ENCODE data around the gene PDE4C. TPM values are rescaled to one million over a fixed set of nuclear protein-coding genes. Genes with fewer than 3 reads are reported as not detected.

PDE4C gene
- not detected for polyA plus RNA-seq (ENCODE audit: low read depth in 6 of 6)

DNA sequence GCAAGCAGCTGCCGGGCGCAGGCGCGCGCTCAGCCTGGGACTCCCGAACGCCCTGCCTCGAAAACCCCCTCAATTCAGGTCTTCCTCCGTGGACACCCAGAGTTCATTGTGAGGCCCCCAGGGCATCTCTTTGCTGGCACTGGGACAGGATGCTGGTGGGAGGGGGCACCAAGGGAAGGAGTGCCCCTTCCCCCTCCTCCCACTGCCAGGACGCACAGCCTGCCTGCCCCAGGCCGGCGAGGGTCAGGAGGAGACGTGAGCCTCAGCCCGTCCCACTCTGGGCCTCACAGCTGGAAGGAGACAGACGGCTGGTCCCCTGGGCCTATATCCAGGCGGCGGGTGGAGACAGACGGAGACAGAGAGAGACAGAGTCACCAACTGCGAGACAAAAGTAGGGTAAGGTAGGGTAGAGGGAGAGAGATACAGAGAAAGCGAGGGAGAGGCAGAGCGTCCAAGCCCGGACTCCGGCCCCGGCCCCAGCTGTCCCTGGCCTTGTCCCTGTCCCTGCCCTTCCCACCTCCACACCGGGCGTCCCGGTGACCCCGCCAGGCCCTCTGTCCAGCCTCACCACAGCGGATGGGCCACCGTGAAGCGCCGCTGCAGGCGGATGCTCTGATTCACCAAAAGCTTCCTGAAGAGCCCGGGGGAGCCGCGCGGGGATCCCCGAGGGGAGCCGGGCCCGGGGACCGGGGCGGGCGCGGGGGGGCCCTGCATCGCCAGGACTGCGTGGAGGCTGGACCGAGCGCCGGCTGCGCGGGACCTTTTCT is at the start of gene PDE4C:
TSS of gene PDE4C (minus strand) at position 737 of the 767 bp plus-strand sequence. CDS start at position 714, 23 bp downstream.
- peaks cover 21 to 42% (median 32%) of the 10 kb centered on the region in 3 donors for H3K4me1 Mint-ChIP-seq
- peaks cover 0 to 4% (median 0%) of the 10 kb centered on the region in 7 donors for H3K9me3 Mint-ChIP-seq
- DNase-seq (no peak), ATAC-seq (ENCODE audit: low read depth in 2 of 2) (no peak)
- H3K27me3 Mint-ChIP-seq = peaks cover 48 to 84% (median 82%) of the 10 kb centered on the region in 3 donors
- H3K4me3 Mint-ChIP-seq = peak within 1 kb of the TSS in 7 of 8 donors; percentile 61 to 90 (median 87)
- peaks cover 0 to 3% of the 10 kb centered on the region in 2 donors for H3K36me3 Mint-ChIP-seq
- H3K27ac Mint-ChIP-seq = peak within 1 kb of the TSS in 1 of 6 donors; percentile 41

DNA sequence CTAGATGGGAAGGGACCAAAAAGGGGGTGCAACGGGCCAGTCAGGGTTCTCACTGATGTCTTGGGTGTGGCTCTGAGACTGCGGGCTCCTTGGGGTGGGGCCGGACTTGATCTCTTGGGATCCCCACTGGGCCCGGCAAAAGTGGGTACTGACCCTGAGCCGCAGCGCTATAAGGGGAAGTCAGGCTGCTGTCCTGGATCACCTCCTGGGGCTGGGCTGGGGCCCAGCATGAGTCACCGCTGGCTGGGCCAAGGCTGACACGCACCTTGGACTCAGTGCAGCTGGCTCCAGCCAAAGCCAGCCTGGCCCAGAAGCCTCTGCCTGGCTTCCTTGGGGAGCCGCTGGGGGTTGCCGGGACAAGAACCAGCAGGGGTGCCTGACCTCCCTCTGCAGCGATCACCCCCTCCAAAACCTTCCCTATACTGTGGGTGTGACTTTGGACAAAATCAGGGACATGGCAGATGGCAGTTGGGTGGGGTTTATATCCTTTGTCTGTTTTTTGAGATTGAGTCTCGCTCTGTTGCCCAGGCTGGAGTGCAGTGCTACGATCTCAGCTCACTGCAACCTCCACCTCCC is 48.6 kb upstream of the PDE4C start:
- Mint-ChIP-seq H3K27me3 (peaks cover 0 to 12% (median 7%) of the 10 kb centered on the region in 3 donors), H3K4me1 (peaks cover 40 to 67% (median 64%) of the 10 kb centered on the region in 3 donors), H3K4me3 (peak overlapping the region in 6 of 8 donors; percentile 15 to 99 (median 48)), H3K36me3 (peaks cover 8 to 14% of the 10 kb centered on the region in 2 donors), H3K27ac (peak overlapping the region; percentile 38 to 100 (median 96)), H3K9me3 (peaks cover 0 to 2% (median 0%) of the 10 kb centered on the region in 7 donors)
- DNase-seq (peak; percentile 62), ATAC-seq (ENCODE audit: low read depth in 2 of 2) (peak; percentile 2)

DNA sequence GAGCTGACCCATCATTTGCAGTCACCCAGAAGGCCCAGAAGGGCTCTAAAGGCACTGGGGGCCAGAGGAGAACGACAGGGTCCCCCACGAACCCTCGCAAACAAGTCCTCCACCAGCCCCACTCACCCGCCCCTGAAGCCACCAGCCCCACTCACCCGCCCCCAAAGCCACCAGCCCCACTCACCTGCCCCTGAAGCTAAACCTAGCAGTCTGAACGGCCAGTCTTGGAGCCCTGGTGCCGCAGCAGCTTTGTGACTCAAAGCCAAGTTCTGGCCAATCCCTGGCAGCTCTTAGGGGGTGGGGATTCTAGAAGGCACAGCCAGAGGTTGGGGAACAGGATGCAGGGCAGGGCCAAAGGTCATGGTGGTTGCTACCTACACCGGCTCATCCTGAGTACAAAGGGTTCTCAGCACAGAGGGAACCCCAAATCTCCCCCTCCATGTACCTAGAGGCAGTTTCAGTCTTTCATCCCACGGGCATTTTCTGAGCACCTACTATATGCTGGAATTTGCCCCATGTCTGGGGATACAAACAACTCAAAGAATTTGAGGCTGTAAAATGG is 48.1 kb upstream of the PDE4C start, which contains the start of gene IQCN:
TSS of gene IQCN (minus strand) at position 234 of the 562 bp plus-strand sequence. CDS start 4,974 bp downstream, outside the sequence.
- Mint-ChIP-seq H3K9me3 (no peaks in the 10 kb centered on the region), H3K4me1 (peaks cover 34 to 63% (median 58%) of the 10 kb centered on the region in 3 donors), H3K36me3 (peaks cover 2 to 8% of the 10 kb centered on the region in 2 donors), H3K27ac (peak within 1 kb of the TSS; percentile 38 to 100 (median 96)), H3K4me3 (peak within 1 kb of the TSS; percentile 15 to 99 (median 60)), H3K27me3 (peaks cover 0 to 6% (median 1%) of the 10 kb centered on the region in 3 donors)
- DNase-seq (peak; percentile 59), ATAC-seq (ENCODE audit: low read depth in 2 of 2) (peak; percentile 2 to 3)

DNA sequence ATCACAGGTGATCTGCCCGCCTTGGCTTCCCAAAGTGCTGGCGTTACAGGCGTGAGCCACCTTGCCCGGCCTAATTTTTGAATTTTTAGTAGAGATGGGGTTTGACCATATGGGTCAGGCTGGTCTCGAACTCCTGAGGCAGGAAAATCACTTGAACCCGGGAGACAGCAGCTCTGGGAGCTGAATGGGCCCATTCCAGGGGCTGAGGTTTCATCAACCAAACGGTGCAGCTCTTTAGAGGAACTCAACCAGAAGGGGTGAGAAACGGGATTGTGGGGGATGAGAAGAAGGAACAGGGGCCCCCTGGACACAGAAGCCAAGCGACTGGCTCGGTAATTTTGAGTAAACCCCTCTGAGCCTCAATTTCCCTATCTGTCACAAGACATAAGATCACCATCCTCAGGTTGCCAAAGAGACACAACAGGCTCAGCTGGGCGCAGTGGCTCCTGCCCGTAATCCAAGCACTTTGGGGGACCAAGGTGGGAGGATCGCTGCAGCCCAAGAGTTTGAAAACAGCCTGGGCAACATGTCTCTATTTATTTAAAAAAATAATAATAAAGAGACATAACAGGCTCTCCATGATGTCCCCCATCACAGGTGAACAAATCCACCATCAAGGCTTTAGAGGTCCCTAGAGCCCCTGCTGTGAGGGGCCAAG is 47.5 kb upstream of the PDE4C start:
- DNase-seq = peak; percentile 51
- peaks cover 34 to 59% (median 52%) of the 10 kb centered on the region in 3 donors for H3K4me1 Mint-ChIP-seq
- H3K4me3 Mint-ChIP-seq = peak overlapping the region in 7 of 8 donors; percentile 16 to 99 (median 32)
- peak overlapping the region; percentile 38 to 100 (median 96) for H3K27ac Mint-ChIP-seq
- peaks cover 0 to 2% of the 10 kb centered on the region in 2 donors for H3K36me3 Mint-ChIP-seq
- H3K27me3 Mint-ChIP-seq = peaks cover 0 to 6% (median 0%) of the 10 kb centered on the region in 3 donors
- ATAC-seq (ENCODE audit: low read depth in 2 of 2) = no peak
- no peaks in the 10 kb centered on the region for H3K9me3 Mint-ChIP-seq

DNA sequence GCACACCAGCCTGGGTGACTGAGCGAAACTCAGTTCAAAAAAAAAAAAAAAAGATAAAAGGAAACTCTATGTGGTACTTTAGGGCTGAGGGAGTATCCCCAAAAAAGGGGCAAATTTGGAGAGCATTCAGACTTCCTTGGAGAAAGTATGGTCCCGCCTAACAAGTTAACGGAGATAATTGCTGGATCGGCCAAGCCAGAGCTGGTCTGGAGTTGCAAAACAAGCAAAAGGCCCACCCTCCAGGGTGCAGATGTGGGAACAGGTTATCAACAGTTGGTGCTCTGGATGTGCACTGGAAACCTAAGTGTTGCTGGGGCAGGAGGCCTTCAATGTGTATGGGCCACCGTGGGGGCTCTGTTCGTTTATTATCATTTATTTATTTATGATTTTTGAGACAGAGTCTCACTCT is 45.2 kb upstream of the PDE4C start:
- DNase-seq (peak; percentile 63), ATAC-seq (ENCODE audit: low read depth in 2 of 2) (peak; percentile 4 to 14)
- Mint-ChIP-seq H3K36me3 (peaks cover 0 to 14% of the 10 kb centered on the region in 2 donors), H3K27ac (peak overlapping the region; percentile 8 to 100 (median 92)), H3K27me3 (peaks cover 0 to 6% (median 0%) of the 10 kb centered on the region in 3 donors), H3K4me1 (peaks cover 32 to 41% (median 35%) of the 10 kb centered on the region in 3 donors), H3K9me3 (no peaks in the 10 kb centered on the region), H3K4me3 (peak overlapping the region in 3 of 8 donors; percentile 31 to 99 (median 68))

DNA sequence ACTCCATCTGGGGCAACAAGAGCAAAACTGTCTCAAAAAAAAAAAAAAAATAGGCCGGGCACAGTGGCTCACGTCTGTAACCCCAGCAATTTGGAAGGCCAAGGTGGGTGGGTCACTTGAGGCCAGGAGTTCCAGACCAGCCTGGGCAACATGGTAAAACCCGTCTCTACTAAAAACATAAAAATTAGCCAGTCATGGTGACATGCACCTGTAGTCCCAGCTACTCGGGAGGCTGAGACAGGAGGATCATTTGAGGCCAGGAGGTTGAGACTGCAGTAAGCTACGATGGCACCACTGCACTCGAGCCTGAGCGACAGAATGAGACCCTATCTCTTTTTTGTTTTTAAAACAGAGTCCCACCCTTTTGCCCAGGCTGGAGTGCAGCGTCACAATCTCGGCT is 44.1 kb upstream of the PDE4C start:
- H3K27ac Mint-ChIP-seq = peak overlapping the region in 4 of 6 donors; percentile 64 to 100 (median 94)
- peaks cover 0 to 2% (median 0%) of the 10 kb centered on the region in 3 donors for H3K27me3 Mint-ChIP-seq
- peaks cover 0 to 21% of the 10 kb centered on the region in 2 donors for H3K36me3 Mint-ChIP-seq
- H3K4me1 Mint-ChIP-seq = peaks cover 32 to 39% (median 37%) of the 10 kb centered on the region in 3 donors
- H3K4me3 Mint-ChIP-seq = peak overlapping the region in 2 of 8 donors; percentile 36 to 99
- no peaks in the 10 kb centered on the region for H3K9me3 Mint-ChIP-seq
- ATAC-seq (ENCODE audit: low read depth in 2 of 2) (no peak), DNase-seq (peak; percentile 39)

DNA sequence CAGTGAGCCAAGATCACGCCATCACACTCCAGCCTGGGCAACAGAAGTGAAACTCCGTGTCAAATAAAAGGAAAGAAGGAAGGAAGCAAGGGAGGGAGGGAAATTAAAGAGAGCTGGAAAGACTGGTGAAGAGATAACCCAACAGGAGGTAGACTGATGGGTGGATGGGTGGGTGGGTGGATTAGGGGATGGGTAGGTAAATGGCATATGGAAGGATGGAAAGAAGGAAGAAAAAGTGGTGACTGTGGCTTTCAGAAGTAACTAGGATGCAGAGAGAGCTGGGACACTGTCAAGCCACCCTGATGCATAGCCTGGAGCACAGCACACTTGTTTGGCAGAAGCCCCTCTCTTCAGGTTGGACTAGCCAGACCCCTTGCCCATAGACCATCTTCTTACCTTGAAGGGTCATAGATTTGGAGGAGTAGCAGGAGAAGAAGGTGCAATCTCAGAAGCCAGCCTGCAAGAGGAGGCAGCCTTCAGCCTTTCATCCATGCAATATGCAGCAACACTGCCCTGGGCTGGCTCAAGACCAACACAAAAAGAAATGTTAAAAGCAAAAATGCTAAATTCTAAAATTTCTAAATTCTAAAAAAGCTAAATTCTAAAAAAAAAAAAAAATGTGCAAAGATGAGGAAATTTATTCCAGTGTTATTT is 43.0 kb upstream of the PDE4C start:
- Mint-ChIP-seq H3K4me3 (peak overlapping the region in 3 of 8 donors; percentile 4 to 99 (median 21)), H3K4me1 (peaks cover 23 to 31% (median 26%) of the 10 kb centered on the region in 3 donors), H3K27me3 (no peaks in the 10 kb centered on the region), H3K36me3 (peaks cover 0 to 21% of the 10 kb centered on the region in 2 donors), H3K9me3 (no peaks in the 10 kb centered on the region), H3K27ac (peak overlapping the region in 5 of 6 donors; percentile 4 to 95 (median 42))
- DNase-seq = peak; percentile 20
- ATAC-seq (ENCODE audit: low read depth in 2 of 2) = no peak

DNA sequence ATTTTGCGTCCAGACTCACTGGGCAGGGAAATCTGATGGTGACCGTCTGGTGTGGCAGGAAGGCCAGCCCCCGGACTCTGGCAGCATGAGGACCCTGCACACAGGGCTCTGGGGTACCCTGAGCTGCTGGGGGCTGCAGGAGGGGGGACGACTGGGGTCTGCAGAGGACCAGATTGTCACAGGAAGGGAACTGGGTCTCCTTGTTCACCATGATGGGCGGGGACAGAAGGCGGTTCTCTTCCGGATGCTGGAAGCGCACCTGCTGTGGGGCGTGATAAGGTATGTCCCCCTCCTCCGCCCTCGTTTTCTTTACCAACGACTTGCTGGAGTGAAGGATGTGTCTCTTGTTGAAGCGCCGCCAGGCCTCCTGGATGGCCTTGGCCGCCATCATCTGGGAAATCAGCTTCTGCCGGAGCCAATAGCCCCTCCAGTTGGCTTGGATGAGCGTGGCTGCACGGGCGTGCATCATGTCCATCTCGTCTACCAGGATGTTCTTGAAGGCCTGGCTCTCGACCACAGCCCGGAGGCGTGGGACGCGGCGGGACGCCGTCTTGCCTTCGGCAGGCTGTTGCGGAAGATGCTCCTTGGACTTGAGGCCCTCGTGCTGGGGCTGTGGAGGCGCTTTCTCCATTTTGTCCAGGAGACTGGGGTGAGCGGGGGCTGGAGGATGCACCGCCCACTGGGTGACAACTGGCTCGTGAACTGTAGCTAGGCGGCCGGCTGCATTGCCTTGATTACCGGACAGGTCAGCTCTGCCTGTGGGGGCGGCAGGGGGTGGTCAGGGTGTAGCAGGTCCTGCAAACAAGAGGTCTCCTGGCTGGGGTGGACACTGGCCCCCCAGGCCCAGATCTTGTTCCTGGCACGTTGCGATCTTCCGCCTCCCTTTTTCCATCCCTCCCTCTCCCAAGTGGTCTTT is 40.8 kb upstream of the PDE4C start:
- Mint-ChIP-seq H3K4me1 (peaks cover 12 to 19% (median 19%) of the 10 kb centered on the region in 3 donors), H3K27me3 (no peaks in the 10 kb centered on the region), H3K36me3 (peaks cover 0 to 21% of the 10 kb centered on the region in 2 donors), H3K27ac (peak overlapping the region in 4 of 6 donors; percentile 4 to 92 (median 75)), H3K9me3 (no peaks in the 10 kb centered on the region), H3K4me3 (peak overlapping the region in 4 of 8 donors; percentile 15 to 56 (median 30))
- DNase-seq (peak; percentile 26), ATAC-seq (ENCODE audit: low read depth in 2 of 2) (no peak)

DNA sequence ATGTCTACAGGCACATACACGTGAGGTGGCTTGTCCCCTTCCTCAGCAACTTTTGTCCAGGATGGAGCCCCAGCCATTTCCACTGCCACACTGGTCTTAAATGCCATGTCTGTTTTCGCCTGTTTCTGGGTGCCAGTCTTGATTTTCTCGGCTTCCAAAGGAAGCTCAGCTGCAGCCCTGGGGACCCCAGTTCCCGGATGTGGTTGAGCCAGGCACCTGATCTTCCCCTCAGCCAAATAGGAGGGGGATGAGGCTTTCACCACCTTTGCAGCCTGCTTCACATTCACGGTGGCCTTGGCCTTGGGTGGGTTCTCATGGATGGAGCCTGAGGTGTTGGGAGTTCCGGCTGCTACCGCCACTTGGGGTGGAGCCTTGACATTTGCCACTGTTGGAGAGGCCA is 39.3 kb upstream of the PDE4C start:
- no peak for ATAC-seq (ENCODE audit: low read depth in 2 of 2)
- peak overlapping the region in 3 of 6 donors; percentile 4 to 94 (median 76) for H3K27ac Mint-ChIP-seq
- H3K4me3 Mint-ChIP-seq = peak overlapping the region in 3 of 8 donors; percentile 9 to 36 (median 33)

DNA sequence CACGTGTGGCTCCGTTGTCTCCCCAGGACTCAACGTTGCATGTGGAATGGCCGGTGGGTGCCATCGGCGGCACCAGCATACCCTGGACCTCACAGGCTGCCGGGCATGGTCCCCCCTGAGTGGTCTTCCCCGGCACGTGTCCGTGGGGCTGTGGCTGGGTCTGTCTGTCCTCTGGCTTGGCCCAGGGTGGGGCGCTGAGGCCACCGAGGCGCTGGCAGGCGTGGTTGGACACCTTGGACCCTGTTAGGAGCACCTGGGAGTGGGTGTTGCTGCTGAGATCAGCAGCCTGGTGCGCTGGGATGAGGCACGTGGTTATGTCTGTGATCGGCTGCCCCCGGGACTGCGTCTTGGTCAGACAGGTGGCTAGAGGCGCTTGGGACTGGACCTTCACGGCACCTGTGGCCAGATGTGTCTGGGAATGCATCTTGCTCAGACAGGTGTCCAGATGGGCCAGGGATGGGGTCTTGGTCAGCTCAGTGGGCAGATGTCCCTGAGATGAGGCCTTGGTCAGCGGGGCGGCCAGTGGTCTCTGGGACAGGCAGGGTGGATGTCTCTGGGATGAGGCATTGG is 38.8 kb upstream of the PDE4C start:
- H3K9me3 Mint-ChIP-seq = no peaks in the 10 kb centered on the region
- DNase-seq = no peak
- no peaks in the 10 kb centered on the region for H3K27me3 Mint-ChIP-seq
- ATAC-seq (ENCODE audit: low read depth in 2 of 2) = no peak
- peaks cover 21 to 28% (median 26%) of the 10 kb centered on the region in 3 donors for H3K4me1 Mint-ChIP-seq
- H3K36me3 Mint-ChIP-seq = peaks cover 0 to 21% of the 10 kb centered on the region in 2 donors
- peak overlapping the region in 1 of 8 donors; percentile 36 for H3K4me3 Mint-ChIP-seq
- peak overlapping the region in 3 of 6 donors; percentile 4 to 91 (median 90) for H3K27ac Mint-ChIP-seq

More for the DNA sequence above, 39.3 kb upstream of the PDE4C start:
- no peaks in the 10 kb centered on the region for H3K9me3 Mint-ChIP-seq
- peaks cover 0 to 21% of the 10 kb centered on the region in 2 donors for H3K36me3 Mint-ChIP-seq
- no peak for DNase-seq
- H3K27me3 Mint-ChIP-seq = no peaks in the 10 kb centered on the region
- peaks cover 22 to 27% (median 25%) of the 10 kb centered on the region in 3 donors for H3K4me1 Mint-ChIP-seq
